Inflammatory macrophage (primary cell): ENCODE measurements around the gene APRT.

Experiments used
- DNase-seq, 2 donors: peaks; one replicate each; pipeline ENCODE4 v3.0.0-alpha.2; 2020 to 2022
- total RNA-seq, 18 experiments: gene quantifications; one replicate each; lab custom pipeline; 2026; ENCODE audit warnings: mixed read lengths in 6 of 18, inconsistent platforms in 2 of 18; lab: John Stamatoyannopoulos, UW

APRT gene
- total RNA-seq = 43.4 to 124 (median 82.2) reads per million in 18 experiments

- peak; percentile 94 to 96 for DNase-seq
Measured at GRCh38 chr16:88811769-88812512, at the start of gene APRT. APRT (minus strand) TSS chr16:88811928; CDS start chr16:88811899, 29 bp downstream.

DNA sequence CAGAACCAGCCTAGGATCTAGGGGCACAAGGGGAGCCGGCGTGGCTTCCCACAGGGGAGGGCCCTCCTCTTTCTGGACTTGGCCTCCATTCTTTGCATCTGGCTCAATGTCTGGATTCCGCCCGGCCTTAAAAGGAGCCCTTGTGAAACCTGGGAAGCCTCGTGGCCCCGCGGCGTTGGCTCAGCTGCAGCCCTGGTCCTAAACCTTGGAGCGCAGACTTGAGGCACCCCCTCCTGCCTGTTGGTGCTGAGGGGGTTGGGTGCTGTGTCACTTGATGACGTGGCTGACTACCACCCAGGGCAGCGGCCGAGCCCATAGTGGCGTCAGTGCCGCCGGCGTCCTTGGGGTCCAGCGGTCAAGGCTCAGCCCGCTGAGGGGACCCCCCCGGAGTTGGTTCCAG, 49.6 kb upstream of the APRT start:
- no peak for DNase-seq

DNA sequence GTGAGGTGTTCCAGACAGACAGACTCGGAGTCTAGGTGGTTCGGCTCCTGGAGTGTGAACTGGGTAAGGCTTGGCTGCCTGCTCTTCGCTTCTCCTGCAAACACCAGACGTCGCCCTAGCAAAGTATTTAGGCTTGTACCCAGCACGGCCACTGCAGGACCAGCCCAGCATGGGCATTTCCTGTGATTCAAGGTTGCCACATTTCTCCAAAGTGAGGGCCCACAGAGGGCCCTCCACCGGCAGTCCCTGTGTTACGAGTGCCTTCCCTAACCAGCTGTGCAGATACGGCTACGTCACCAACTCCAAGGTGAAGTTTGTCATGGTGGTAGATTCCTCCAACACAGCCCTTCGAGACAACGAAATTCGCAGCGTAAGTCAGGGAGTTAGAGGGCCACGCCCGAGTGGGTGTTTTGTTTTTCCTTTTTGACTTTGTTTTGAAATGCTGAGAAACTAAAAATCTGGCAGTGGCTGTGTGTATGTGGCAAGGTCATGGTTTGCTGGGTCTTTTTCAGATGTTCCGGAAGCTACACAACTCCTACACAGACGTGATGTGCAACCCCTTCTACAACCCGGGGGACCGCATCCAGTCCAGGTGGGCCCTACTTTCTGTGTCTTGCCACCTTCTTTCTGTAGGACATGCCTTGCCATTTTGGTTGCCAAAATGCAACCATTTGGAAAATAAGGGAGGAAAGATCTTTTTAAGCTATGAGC, 47.8 kb upstream of the APRT start:
- peak in 1 of 2 donors; percentile 37 for DNase-seq

DNA sequence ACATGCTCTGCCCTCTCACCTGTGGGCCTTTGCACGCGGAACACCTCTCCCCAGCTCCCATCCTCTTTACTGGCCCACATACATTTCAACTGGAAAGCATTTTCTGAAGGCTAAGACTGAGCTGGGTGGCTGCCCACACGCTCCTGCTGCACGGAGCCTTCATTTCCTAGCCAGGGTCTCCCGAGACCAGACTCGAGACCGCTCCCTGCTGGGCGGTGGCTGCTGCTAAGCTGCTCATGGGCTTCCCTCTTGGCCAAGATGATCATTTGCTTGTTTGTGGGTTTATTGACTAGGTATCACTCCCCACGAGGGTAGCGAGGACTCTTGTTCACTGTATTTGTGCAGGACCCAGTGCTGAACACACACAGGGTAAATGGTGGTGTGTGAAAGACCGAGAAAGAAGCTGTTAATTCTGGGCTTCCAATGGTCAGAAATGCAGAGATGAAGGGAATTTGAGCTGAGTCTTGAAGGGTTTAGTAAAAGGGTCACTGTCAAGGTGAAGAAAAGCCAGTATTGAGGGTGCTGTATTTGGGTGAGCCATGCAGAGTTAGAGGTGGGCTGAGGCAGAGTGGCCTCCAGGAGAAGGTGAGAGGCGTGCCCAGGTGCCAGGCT, 46.1 kb upstream of the APRT start:
- DNase-seq = peak; percentile 78 to 90

- DNase-seq = peak; percentile 98 to 99
Measured at GRCh38 chr16:88856828-88857727, 45.4 kb upstream of the APRT start, which contains the start of the genes GALNS and TRAPPC2L. GALNS (minus strand) TSS chr16:88856947; CDS start chr16:88856877, 70 bp downstream. TRAPPC2L (plus strand) TSS chr16:88857127; CDS start chr16:88857151, 24 bp downstream.

DNA sequence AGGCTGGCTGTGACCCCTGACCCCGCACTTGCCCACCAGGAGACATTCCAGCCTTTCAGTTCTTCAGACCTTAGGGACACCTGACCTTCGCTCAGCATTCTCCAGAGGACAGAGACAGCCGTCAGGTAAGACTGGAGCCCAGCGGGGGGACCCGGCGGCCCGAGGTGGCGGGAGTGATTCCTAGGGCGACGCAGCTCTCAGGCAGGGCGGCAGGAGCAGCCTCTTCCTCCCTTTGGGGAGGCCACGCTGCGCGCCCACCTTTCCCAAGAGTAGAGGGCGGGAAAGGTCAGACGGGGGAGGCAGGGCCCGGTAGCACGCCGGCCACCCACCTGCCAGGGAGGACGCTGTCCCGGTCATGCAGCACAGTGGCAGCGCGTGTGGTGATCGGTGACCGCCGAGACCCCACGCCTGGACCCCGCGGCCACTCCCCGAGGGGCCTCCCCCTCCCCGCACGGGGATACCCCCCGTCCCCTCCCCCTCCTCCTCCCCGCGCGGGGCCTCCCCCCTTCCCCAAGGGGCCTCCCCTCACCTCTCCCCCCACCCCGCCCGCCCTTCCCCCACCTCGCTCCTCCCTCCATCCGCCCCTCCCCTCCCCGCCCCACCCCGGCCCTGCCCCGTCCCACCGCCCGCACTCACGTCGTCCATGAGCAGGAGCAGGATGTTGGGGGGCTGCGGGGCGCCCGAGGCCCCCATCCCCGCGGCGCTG, 44.5 kb upstream of the APRT start:
- DNase-seq = peak in 1 of 2 donors; percentile 23

- no peak for DNase-seq
Measured at GRCh38 chr16:88855736-88856121, 44.0 kb upstream of the APRT start.

GRCh38 chr16:88855176-88855575, 43.4 kb upstream of the APRT start:
- DNase-seq = peak; percentile 15 to 53

GRCh38 chr16:88854306-88855111, 42.8 kb upstream of the APRT start:
- DNase-seq = peak; percentile 79 to 91

- DNase-seq = peak; percentile 79 to 80
Measured at GRCh38 chr16:88853325-88853941, 41.7 kb upstream of the APRT start.

DNA sequence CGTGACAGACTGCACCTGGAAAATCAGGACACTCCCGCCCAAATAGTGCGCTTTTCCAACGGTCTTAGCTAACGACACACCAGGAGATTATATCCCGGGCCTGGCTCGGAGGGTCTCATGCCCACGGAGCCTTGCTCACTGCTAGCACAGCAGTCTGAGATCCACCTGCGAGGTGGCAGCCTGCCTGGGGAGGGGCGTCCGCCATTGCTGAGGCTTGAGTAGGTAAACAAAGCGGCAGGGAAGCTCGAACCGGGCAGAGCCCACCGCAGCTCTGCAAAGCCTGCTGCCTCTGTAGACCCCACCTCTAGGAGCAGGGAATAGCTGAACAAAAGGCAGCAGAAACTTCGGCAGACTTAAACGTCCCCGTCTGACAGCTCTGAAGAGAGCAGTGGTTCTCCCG, 39.9 kb upstream of the APRT start:
- no peak for DNase-seq

GRCh38 chr16:88850531-88851199, 38.9 kb upstream of the APRT start:
- no peak for DNase-seq

- DNase-seq = no peak
Measured at GRCh38 chr16:88848557-88848956, 36.8 kb upstream of the APRT start.

GRCh38 chr16:88847654-88848053, 35.9 kb upstream of the APRT start:
- no peak for DNase-seq

DNA sequence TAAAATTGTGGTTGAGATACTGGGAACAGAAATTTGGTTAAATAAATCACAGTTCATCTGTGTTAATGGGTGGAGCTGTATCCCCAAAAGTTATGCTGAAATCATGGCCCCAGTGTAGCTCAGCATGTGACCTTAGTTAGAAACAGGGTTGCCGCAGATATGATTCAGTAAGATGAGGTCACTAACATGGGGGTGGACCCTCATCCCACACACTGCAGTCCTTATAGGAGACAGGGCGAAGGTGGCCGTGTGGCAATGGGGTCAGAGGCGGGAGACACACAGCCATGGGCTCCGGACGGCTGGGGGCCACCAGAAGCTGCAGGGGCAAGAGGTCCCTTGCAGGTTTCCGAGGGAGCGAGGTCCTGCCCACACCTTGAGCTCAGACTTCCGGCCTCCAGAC, 34.4 kb upstream of the APRT start:
- peak; percentile 93 to 96 for DNase-seq

GRCh38 chr16:88844419-88845036, 32.8 kb upstream of the APRT start:
- no peak for DNase-seq

- no peak for DNase-seq
Measured at GRCh38 chr16:88843256-88843655, 31.5 kb upstream of the APRT start.

GRCh38 chr16:88842806-88843205, 31.1 kb upstream of the APRT start:
- no peak for DNase-seq

DNA sequence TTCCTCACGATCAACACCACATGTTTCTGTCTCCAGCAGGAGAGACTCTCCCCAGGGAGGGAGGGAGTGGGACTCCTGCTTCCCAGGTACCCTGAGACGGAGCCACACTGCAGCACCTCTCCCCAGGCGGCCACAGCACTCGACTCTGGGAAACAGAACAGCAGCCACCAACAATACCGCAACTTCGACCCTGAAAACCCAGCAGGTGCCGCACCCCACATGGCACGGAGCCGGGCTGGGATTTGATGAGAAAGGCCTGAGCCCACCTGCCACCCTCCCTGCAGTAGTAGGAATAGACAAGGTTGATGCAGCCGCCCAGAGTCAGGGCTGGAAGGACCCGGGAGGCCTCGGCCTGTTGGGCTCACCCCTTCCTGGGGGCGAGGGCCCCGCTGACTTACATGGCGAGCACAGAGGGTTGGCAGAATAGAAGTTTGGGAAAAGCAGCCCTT, 30.6 kb upstream of the APRT start:
- DNase-seq = no peak
